WERI-Rb-1 (cell line): ENCODE data around the gene HELZ.

Experiments used
- DNase-seq: peaks from one replicate; pipeline ENCODE4 v3.0.0-alpha.2; 2020
- H3K27ac ChIP-seq: fragments of 250-450 bp; sonication (Bioruptor Pico); 2 replicates; pipeline ENCODE4 v1.5.1; 2020; ENCODE audit warnings: mild to moderate bottlenecking, moderate library complexity
- H3K27me3 ChIP-seq: fragments of 250-450 bp; sonication (Bioruptor Pico); 2 replicates; pipeline ENCODE4 v1.5.1; 2021; ENCODE audit warnings: mild to moderate bottlenecking, low read depth, moderate library complexity; ENCODE audit not compliant: insufficient read depth, severe bottlenecking
- H3K36me3 ChIP-seq: fragments of 250-450 bp; sonication (Bioruptor Pico); 2 replicates; pipeline ENCODE4 v1.5.1; 2020; ENCODE audit warnings: mild to moderate bottlenecking, moderate library complexity
- H3K4me3 ChIP-seq: 2 replicates; pipeline ENCODE4 v1.5.1; 2011; ENCODE audit warnings: low read depth, mild to moderate bottlenecking, control low read depth, low read length
- H3K9me3 ChIP-seq: fragments of 250-450 bp; sonication (Bioruptor Pico); 2 replicates; pipeline ENCODE4 v1.5.1; 2021; ENCODE audit warnings: mild to moderate bottlenecking, moderate library complexity; ENCODE audit not compliant: severe bottlenecking
- TF ChIP-seq, protein P1 (sequence below): IDR thresholded peaks from 2 replicates; pipeline ENCODE4 v1.5.1; 2011; ENCODE audit warnings: low read depth, mild to moderate bottlenecking, control low read depth, inconsistent platforms, low read length

The HELZ gene

DNA sequence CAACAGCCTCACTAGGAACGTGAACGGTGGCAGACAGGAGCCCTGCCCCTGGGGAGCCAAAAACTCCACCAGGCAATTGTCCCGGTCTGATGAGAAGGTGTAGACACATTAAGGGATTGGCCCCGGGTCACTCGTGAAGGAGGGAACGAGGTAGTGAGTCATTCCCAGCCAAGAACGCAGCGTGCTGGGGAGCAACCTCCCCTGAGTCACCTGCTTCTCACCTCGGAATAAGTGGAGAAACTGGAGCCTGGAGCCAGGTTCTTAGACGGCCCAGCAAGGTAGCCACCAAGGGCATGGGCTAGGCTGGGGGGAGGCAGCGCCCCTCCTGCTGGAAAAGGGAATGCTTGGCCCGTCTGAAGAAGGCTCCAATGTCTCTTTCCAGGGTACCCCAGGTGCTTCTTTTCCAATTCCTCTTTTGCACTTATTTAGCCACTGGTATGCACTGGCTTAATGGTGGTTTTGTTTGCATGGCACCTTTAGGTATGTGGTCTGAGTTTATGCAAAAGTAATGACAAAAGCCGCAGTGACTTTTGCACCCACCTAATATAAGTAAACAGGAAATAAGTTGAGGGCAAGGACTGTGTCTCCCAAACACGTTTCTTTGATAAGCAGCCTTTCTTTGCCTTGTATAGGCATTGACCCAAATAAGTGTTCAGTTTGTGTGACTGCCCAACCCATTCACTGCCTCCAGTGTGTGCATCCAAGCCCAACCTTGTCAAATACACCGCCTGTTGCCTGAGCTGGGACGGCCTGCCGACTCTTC lies 1.8 kb upstream of the HELZ start:
- peak overlapping the region; percentile 73 for H3K4me3 ChIP-seq

DNA sequence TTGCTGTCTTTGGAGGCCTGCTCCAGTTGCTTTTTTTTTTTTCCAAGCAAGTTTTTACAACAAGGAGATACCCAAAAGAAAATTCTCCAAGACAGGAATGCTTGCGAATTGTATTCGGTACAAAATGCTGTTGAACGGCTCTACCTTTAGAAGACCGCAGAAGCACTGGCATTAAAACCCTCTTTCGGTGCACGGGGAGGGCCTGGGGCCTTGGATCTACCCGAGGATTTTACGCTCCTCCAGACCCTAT lies 1.3 kb upstream of the HELZ start:
- Histone ChIP-seq H3K27me3 (no peaks in the 10 kb centered on the region), H3K9me3 (no peaks in the 10 kb centered on the region), H3K27ac (peak overlapping the region; percentile 91), H3K4me3 (peak overlapping the region; percentile 73), H3K36me3 (peaks cover 25% of the 10 kb centered on the region)
- TF ChIP-seq, protein P1, sequence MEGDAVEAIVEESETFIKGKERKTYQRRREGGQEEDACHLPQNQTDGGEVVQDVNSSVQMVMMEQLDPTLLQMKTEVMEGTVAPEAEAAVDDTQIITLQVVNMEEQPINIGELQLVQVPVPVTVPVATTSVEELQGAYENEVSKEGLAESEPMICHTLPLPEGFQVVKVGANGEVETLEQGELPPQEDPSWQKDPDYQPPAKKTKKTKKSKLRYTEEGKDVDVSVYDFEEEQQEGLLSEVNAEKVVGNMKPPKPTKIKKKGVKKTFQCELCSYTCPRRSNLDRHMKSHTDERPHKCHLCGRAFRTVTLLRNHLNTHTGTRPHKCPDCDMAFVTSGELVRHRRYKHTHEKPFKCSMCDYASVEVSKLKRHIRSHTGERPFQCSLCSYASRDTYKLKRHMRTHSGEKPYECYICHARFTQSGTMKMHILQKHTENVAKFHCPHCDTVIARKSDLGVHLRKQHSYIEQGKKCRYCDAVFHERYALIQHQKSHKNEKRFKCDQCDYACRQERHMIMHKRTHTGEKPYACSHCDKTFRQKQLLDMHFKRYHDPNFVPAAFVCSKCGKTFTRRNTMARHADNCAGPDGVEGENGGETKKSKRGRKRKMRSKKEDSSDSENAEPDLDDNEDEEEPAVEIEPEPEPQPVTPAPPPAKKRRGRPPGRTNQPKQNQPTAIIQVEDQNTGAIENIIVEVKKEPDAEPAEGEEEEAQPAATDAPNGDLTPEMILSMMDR = no peak
- DNase-seq = no peak

More for the DNA sequence above, 1.8 kb upstream of the HELZ start:
- H3K27ac ChIP-seq = no peak overlapping the region; the same call in 1 of the 2 replicates
- peaks cover 20% of the 10 kb centered on the region for H3K36me3 ChIP-seq
- DNase-seq = peak; percentile 54
- TF ChIP-seq, protein P1 = 0 out of 2 replicates have a peak, but pooled peaks have one; percentile 39
- no peaks in the 10 kb centered on the region for H3K27me3 ChIP-seq
- no peaks in the 10 kb centered on the region for H3K9me3 ChIP-seq

DNA sequence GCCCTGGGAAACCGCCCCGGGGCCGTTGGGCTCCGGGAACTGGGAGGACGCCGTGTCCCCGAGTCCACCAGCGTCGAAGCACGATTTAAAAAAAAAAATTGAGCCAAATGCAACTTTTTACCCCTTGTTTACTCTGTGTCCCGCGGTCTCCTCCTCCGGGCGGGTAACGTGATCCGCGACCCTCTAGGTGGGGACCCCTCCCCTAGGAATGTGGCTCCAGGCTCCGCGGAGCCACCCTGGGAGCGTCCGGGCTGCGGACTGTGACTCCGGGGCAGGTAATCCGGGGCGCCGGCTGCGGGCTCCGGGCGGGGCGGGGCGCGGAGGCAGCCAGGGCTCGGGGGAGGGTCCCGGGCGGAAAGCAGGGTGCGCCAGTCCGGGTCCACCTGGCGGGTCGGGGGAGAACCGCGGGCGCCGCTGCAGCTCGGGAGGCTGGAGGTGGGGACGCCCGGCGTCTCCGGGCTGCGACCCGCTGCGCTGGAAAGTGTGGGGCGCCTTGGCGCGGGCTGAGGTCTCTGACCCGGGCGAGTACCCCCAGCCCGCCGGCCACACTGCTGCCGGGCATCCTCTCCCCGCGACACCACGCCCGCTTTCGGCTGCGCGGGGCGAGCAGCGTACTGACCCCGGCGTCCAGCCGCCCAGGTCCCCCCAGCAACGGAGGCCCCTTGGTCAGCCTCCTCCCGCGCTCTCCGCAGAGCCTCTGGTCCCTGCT lies 852 bp upstream of the HELZ start:
- TF ChIP-seq, protein P1 = 0 out of 2 replicates have a peak, but pooled peaks have one; percentile 34
- H3K27ac ChIP-seq = peak overlapping the region; percentile 91
- H3K36me3 ChIP-seq = peaks cover 30% of the 10 kb centered on the region

DNA sequence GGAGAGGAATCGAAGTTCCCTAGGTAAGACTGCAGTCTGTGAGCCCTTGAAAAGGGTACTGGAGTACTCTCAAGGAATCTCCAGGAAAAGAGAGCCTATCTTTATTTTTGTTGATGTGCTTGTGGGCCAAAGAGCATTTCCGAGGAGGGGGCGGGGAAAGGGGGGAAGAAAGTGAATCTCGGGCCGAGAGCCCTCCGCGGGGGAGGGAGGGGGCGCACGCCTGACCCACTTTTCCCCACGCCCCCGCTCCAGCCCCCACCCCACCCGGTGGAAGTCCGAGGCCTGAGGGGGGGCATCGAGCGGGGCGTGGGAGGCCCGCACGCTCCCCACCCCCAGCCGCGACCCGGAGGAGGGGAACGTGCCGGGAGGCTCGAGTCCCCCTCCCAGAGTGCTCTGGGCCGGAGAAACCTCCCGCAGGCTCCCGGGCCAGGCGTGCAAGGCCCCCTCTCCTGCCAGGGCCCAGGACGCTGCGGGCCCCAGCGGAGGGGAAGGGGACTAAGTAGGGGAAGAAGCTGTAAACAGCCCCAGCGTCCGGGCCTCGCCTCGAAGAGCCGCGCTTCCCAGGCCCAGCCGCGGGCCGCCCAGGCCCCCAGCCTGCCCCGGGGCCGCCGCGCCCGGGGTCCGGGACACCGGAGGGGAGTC lies 444 bp downstream of the HELZ start:
- no peaks in the 10 kb centered on the region for H3K9me3 ChIP-seq
- H3K4me3 ChIP-seq = peak overlapping the region; percentile 73
- DNase-seq = peak; percentile 26
- H3K27ac ChIP-seq = peak overlapping the region; percentile 91
- H3K36me3 ChIP-seq = peaks cover 30% of the 10 kb centered on the region
- TF ChIP-seq, protein P1 = no peak
- no peaks in the 10 kb centered on the region for H3K27me3 ChIP-seq

More for the DNA sequence above, 852 bp upstream of the HELZ start:
- Histone ChIP-seq H3K4me3 (peak overlapping the region; percentile 73), H3K9me3 (no peaks in the 10 kb centered on the region), H3K27me3 (no peaks in the 10 kb centered on the region)
- peak; percentile 71 for DNase-seq

DNA sequence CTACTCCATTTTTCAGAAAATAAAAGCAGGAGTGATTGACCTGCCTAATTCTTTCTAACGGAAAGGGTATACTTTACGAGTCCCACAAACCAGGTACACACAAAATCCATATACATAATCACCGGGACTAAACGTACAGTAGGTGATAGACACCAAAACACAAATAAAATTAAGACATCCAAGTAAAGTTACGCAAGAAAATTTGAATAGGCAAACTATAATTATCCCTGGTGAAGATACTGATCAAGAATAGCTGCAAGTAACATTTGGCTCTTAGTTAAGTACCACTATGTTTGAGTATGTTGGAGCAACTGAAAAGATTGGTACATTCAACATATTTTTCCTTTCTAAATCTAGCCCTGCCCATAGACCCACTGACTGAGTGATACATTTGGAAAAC lies 1.7 kb downstream of the HELZ start:
- Histone ChIP-seq H3K27me3 (no peaks in the 10 kb centered on the region), H3K36me3 (peaks cover 42% of the 10 kb centered on the region), H3K4me3 (no peak overlapping the region), H3K9me3 (no peaks in the 10 kb centered on the region), H3K27ac (no peak overlapping the region)
- TF ChIP-seq, protein P1 = no peak
- DNase-seq = no peak
